EH (cell line): ENCODE results near the gene BRDT.

Experiments
- DNase-seq: peaks from one replicate; pipeline ENCODE4 v3.0.0-alpha.2; 2015; ENCODE audit warnings: low read depth

BRDT gene

DNA sequence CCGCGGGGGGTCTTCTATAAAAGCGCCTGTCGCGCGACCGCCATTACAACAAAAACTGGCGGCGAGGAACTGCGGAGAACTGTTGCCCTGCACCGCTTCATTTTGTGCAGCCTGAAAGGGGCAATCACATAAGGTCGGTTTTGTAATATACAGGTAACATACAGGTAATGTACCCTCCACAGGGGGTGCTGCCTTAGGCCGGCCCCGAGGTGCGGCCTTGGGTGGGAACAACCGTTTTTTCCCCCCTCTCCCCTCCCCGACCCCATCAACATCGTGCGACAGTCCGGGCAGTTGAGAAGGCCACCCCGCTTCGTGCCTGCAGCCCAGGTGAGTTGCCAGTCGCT, at the start of gene BRDT:
Gene BRDT, plus strand, starts transcription at position 46 of the 344 bp plus-strand sequence. CDS start 13,354 bp downstream, outside the sequence.
- no peak for DNase-seq

DNA sequence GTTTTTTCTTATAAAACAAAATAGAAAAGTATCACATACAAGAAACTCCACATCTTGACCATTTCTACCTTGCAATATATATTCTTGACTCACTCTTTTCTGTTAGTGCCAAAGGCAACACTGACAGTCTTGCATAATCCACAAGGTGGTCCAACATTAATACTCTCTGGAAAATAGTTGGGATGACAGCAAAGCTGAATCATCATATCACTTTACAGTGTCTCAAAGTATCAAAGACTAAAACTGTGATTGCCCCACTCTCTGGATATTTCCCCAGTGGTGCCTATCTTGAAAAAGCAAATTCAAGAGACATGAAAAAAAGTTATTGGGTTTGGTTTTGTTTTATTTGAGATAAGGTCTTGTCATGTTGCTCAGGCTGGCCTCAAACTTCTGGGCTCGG, 48.6 kb upstream of the BRDT start:
- peak; percentile 88 for DNase-seq

GRCh38 chr1:91901231-91901630, 48.0 kb upstream of the BRDT start:
- peak; percentile 9 for DNase-seq

GRCh38 chr1:91912266-91912665, 36.9 kb upstream of the BRDT start:
- DNase-seq, result peak; percentile 36

DNA sequence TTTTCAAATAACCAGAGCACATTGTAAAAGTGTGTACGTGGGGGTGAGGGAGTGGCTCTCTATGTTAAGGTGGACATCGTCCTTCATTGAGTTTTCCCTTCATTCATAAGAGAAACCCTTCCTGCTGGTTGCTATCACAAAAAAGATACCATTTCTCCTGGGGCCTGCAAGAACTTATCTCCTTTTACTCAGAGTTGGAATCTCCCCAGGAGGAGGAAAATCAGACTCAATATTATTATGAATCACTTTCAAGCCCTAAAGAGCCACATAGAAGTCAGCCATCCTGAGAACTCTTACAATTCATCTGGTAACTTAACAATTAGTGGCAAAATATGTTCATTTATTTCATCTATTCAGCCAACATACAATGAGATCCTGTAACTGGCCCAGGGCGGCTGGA, 36.2 kb upstream of the BRDT start:
- no peak for DNase-seq

DNA sequence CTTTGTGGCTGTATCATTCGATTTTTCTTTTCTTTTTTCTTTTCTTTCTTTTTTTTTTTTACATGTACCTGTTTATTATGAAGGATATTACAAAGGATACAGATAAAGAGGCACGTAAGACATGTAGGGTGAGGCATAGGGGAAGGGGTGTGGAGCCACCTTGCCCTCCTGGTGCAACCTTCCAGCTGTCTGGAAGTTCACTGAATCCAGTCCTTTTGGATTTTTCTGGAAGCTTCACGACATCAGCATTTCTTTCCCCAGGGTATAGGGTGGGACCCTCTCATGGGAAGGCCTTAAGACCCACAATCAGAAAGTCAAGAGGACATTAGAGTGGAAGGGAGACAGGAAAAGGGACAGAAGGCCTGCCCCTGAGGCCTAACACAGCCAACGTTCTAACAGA, 33.2 kb upstream of the BRDT start:
- DNase-seq, result no peak

DNA sequence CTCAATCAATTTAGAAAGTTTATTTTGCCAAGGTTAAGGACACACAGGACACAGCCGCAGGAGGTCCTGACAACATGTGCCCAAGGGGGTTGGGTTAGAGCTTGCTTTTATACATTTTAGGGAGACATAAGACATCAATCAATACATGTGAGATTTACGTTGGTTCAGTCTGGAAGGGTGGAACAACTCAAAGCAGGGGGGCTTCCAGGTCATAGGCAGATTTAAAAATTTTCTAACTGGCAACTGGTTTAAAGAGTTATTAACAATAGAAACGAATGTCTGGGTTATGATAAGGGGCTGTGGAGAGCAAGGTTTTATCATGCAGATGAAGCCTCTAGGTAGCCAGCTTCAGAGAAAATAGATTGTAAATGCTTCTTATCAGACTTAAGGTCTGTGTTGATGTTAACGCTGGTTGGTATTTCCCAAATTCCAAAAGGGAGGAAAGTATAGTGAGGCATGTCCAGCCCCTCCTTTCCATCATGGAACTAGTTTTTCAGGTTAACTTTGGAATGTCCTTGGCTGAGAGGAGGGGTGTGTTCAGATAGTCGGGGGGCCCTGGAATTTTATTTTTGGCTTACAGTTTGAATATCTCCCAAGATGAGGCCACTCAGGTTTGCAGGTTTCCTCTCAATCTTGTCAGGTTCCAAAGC, 32.3 kb upstream of the BRDT start:
- DNase-seq, result no peak

DNA sequence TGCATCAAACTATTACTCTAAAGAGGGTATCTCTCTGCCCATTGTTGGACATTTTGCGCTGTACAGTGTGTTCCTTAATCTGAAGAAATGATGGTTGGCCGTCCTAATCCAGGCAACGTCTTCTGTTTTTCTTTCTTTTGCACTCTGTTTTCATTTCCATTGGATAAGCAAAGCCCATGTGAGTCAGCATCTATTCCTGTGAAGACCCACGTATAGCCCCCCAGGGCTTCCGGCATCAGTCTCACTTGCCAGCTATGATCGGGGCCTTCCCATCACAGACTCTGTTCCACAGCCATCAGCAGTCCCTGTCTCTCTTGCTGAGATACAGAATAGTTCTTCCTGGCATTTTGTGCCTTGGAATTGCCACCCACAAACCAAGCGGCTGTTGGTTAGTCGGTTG, 29.2 kb upstream of the BRDT start:
- no peak for DNase-seq

DNA sequence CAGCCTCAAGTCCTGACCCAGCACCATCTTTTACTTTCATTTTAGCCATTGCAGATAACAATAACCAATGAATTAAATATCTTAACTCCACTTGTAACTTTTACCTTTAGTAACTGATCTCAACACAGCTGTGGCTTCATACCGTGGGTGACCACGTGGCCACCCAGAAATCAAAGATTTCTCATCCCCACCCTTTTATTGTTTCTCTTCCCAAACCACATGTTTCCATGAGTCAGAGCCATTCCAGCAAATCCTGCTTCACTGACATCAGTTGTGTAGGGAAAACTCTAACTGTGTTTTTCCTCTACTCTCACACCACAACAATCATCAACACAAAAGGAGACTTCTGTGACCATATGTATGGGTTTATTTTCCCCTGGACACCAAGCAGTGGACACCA, 25.1 kb upstream of the BRDT start:
- DNase-seq, result peak; percentile 78

DNA sequence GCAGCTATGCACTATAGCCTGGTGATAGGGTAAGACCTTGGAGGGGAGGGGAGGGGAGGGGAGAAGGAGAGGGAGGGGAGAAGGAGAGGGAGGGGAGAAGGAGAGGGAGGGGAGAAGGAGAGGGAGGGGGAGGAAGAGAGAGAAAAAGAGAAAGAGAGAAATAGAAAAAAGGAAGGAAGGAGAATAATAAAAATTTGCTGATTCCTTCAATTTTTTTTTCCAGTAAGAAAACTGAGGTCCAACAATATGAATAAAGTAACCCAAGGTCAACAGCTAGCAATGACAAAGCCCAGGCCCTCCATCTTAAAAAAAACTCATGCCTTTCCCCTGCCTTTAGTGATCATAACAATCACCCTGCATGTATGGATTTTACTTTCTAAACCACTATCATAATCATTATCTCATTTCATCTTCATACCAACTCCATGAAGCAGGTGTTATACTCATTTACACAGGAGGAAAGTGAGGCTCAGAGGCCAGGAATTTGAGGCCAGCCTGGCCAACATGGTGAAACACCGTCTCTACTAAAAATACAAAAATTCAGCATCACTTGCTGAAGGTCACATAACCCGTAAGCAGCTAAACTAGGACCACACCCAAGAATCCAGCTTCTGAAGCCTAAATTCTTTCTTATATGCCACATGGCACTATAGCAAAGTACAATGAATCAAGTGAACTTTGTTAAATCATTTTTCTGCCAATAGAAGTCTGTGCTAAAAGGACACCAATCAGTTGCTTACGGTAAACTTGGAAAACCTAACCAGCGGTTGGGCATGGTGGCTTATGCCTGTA, 23.4 kb upstream of the BRDT start:
- DNase-seq, result no peak

GRCh38 chr1:91928026-91928425, 21.2 kb upstream of the BRDT start:
- no peak for DNase-seq

DNA sequence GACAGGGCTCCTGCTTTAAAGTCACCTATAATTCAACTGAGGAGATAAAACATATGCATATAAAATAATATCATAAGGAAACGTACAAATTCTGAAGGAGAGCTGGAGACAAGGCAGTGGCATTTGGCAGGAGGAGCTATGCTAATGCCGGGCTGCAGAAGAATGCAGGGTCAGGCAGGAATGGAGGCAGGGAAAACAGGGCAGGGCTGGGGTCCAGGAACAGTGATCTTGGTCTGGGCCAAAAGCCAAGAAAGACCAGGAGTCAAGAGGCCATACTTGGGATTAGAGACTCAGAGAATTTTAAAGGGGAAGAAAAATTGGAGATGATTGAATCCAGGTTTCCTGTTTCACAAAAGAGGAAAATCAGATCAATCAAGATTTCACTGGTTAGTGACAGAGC, 20.0 kb upstream of the BRDT start:
- peak; percentile 11 for DNase-seq

DNA sequence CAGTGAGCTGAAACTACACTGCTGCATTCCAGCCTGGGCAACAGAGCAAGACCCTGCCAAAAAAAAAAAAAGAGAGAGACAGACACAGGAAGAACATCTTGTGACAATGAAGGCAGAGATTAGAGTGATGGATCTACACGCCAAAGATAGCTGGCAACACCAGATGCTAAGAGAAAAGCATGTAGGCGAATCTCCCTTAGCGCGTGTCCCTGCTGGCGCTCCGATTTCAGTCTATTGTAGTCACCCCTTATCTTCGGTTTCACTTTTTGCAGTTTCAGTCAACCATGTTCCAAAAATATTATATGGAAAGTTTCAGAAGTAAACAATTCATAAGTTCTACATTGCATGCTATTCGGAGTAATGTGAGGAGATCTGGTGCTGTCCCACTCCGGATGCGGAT, 11.6 kb upstream of the BRDT start:
- no peak for DNase-seq

DNA sequence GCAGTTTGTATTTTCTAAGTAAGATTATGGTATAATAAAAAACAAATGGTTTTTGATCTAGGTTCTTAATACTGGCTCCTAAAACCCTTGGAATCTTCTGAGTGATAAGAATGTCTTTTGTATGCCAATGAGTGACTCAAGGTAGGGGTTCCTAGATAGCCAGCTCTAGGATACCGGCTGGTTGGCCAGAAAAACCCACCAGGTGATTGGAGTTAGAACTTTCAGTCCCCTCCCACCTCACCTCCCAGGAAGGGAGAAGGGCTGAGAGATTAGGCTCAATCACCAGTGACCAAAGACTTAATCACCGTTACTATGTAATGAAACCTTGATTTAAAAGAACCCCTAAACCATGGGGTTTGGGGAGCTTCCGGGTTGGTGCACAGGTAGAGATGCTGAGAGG, 8.7 kb upstream of the BRDT start:
- DNase-seq, result no peak

GRCh38 chr1:91944087-91944486, 5.1 kb upstream of the BRDT start:
- DNase-seq, result no peak

DNA sequence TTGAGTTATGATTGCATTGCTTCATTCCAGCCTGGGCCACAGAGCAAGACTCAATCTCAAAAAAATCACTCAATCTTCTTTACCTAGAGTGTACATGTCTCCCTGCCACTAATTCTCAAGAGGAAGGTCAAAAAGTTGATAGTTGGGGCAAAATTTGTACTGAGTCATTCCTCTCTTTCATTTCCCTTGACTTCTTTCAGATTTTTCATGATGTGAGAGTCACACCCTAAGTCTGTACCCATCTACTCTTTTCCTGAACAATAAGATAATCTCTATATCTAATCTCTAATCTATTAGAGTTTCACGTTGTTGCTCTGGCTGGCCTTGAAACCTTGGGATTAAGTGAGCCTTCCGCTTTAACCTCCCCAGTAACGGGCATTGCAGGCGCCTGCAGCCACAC, 1.1 kb upstream of the BRDT start:
- no peak for DNase-seq

GRCh38 chr1:91948501-91949355, 473 bp upstream of the BRDT start:
- DNase-seq, result no peak

DNA sequence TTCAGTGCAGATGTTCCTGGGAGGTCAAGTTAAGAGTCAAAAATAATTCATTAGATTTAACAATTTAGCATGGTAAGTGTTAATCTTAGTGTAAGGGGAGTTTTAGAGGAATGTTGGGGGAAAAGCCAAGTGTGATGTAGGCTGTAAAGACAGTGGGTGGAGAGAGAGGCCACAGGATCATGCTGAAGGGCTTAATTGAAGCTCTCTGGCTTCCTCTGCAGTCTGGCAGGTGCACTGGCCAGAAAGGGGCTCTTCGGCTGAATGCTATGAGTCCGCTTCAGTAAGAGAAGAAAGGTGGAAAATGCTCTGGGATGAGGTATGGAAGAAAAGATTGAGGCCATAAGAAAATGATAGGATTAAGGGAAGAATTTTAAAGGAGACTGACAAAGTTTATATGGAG, 3.0 kb downstream of the BRDT start:
- DNase-seq, result no peak

- DNase-seq, result no peak
Observed at GRCh38 chr1:91958926-91959325, 9.7 kb downstream of the BRDT start.

GRCh38 chr1:91968334-91968733, 19.1 kb downstream of the BRDT start:
- no peak for DNase-seq

DNA sequence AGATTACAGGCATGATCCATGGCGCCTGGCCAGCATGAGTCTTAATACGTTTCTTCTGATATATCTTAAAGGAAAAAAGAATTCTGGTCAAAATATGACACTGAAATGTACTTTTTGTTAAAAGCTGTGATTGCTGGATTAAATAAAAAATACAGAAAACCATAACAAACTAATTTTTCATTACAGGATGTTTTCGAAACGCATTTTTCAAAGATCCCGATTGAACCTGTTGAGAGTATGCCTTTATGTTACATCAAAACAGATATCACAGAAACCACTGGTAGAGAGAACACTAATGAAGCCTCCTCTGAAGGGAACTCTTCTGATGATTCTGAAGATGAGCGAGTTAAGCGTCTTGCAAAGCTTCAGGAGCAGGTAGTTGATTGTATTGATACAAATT, 30.2 kb downstream of the BRDT start:
- no peak for DNase-seq

DNA sequence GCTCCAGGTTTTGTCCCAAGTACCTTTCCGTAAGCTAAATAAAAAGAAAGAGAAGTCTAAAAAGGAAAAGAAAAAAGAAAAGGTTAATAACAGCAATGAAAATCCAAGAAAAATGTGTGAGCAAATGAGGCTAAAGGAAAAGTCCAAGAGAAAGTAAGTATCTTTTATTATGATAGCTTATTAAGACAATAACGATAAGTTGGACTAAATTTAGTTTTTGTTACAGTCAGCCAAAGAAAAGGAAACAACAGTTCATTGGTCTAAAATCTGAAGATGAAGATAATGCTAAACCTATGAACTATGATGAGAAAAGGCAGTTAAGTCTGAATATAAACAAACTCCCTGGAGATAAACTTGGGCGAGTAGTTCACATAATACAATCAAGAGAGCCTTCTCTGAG, 31.5 kb downstream of the BRDT start:
- DNase-seq, result no peak

- no peak for DNase-seq
Observed at GRCh38 chr1:91981996-91982609, 32.9 kb downstream of the BRDT start.
